ENCODE data around the gene SPANXB1.
"Not testable (repeated sequence)": the region's sequence is repeated elsewhere in the genome, so short reads cannot be mapped to it uniquely, and the experiment has no call there.

GRCh38 chrX:141005243-141005642 is 2.8 kb downstream of the SPANXB1 start:
- not testable (repeated sequence) for TF ChIP-seq POLR2AphosphoS5 (IDR thresholded peaks at IDR 0.05; ENCODE audit: insufficient read depth in 1 of 2, low read depth in 1 of 2); CTCF (IDR thresholded peaks at IDR 0.05)

Data from vagina (tissue), 2 donors.